Measurements from ENCODE around the gene PTPN14.

Gene PTPN14

DNA sequence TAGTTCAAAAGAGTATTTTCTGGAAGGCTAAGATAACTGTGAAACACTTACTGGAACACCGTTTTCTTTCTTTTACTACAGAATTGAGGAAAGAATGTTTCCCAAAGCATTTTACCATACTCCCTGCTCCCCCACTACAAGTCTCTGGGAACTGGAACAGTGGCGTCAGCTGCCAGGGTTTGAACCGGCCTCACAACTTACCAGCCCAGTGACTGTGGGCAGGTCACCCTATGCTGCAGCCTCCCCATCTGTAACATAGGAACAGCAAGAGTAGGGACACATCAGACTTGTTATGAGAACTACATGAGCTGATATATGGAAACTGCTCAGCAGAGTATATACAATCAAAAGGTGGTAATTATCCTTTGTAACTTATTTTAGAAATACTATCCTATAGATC lies 91.5 kb downstream of the PTPN14 start:
- Histone ChIP-seq H3K79me2 (ENCODE audit: insufficient read depth, low read length) (no peaks in the 10 kb centered on the region), H3K4me2 (ENCODE audit: insufficient read depth, low read length) (no peak overlapping the region), H3K36me3 (ENCODE audit: insufficient read depth, low read length) (no peaks in the 10 kb centered on the region), H2AFZ (ENCODE audit: low read depth, low read length) (no peak overlapping the region), H4K20me1 (ENCODE audit: insufficient read depth, low read length) (no peaks in the 10 kb centered on the region), H3K27me3 (ENCODE audit: insufficient read depth, low read length, poor library complexity) (no peaks in the 10 kb centered on the region), H3K9me3 (ENCODE audit: insufficient read depth, low read length, severe bottlenecking) (no peaks in the 10 kb centered on the region), H3K27ac (ENCODE audit: low read length) (no peak overlapping the region), H3K4me1 (ENCODE audit: insufficient read depth, low read length) (peaks cover 21% of the 10 kb centered on the region), H3K4me3 (ENCODE audit: low read depth in 1 of 2, low read length in 2 of 2) (no peak overlapping the region), H3K9ac (ENCODE audit: low read depth, low read length) (no peak overlapping the region)
- DNase-seq = no peak
- TF ChIP-seq, protein P1, sequence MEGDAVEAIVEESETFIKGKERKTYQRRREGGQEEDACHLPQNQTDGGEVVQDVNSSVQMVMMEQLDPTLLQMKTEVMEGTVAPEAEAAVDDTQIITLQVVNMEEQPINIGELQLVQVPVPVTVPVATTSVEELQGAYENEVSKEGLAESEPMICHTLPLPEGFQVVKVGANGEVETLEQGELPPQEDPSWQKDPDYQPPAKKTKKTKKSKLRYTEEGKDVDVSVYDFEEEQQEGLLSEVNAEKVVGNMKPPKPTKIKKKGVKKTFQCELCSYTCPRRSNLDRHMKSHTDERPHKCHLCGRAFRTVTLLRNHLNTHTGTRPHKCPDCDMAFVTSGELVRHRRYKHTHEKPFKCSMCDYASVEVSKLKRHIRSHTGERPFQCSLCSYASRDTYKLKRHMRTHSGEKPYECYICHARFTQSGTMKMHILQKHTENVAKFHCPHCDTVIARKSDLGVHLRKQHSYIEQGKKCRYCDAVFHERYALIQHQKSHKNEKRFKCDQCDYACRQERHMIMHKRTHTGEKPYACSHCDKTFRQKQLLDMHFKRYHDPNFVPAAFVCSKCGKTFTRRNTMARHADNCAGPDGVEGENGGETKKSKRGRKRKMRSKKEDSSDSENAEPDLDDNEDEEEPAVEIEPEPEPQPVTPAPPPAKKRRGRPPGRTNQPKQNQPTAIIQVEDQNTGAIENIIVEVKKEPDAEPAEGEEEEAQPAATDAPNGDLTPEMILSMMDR (IDR thresholded peaks at IDR 0.05; ENCODE audit: borderline replicate concordance, extremely low read depth, low read length, poor library complexity, severe bottlenecking) = no peak
- TF ChIP-seq EZH2 (IDR thresholded peaks at IDR 0.05; ENCODE audit: borderline replicate concordance, low read depth, low read length, severe bottlenecking) = no peak
- ATAC-seq (ENCODE audit: insufficient read depth, low read depth) = no peak

DNA sequence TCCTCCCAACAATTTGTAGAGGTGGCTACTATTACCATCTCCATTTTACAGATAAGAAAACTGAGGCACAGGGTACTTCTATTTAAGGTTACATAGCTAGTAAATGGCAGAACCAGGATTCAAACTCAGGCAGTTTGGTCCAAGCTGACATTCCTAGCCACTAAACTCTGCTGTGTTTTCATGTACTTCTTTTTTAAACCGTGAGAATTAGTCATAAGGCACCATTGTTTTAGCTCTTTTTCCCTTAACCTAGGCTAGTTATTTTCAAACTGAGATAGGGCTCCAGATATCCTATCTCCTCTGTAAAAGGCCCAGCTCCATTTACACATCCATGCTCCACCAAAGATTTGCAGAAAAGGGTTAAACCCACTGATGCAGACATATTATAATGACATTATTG lies 92.9 kb downstream of the PTPN14 start:
- Histone ChIP-seq H2AFZ (ENCODE audit: low read depth, low read length) (no peak overlapping the region), H3K79me2 (ENCODE audit: insufficient read depth, low read length) (no peaks in the 10 kb centered on the region), H3K27ac (ENCODE audit: low read length) (no peak overlapping the region), H3K9ac (ENCODE audit: low read depth, low read length) (no peak overlapping the region), H3K4me2 (ENCODE audit: insufficient read depth, low read length) (no peak overlapping the region), H3K36me3 (ENCODE audit: insufficient read depth, low read length) (no peaks in the 10 kb centered on the region), H3K27me3 (ENCODE audit: insufficient read depth, low read length, poor library complexity) (no peaks in the 10 kb centered on the region), H4K20me1 (ENCODE audit: insufficient read depth, low read length) (no peaks in the 10 kb centered on the region), H3K4me1 (ENCODE audit: insufficient read depth, low read length) (peaks cover 24% of the 10 kb centered on the region), H3K9me3 (ENCODE audit: insufficient read depth, low read length, severe bottlenecking) (no peaks in the 10 kb centered on the region), H3K4me3 (ENCODE audit: low read depth in 1 of 2, low read length in 2 of 2) (no peak overlapping the region)
- ATAC-seq (ENCODE audit: insufficient read depth, low read depth) (no peak), DNase-seq (no peak)
- TF ChIP-seq, protein P1 (IDR thresholded peaks at IDR 0.05; ENCODE audit: borderline replicate concordance, extremely low read depth, low read length, poor library complexity, severe bottlenecking) = no peak
- TF ChIP-seq EZH2 (IDR thresholded peaks at IDR 0.05; ENCODE audit: borderline replicate concordance, low read depth, low read length, severe bottlenecking) = no peak

DNA sequence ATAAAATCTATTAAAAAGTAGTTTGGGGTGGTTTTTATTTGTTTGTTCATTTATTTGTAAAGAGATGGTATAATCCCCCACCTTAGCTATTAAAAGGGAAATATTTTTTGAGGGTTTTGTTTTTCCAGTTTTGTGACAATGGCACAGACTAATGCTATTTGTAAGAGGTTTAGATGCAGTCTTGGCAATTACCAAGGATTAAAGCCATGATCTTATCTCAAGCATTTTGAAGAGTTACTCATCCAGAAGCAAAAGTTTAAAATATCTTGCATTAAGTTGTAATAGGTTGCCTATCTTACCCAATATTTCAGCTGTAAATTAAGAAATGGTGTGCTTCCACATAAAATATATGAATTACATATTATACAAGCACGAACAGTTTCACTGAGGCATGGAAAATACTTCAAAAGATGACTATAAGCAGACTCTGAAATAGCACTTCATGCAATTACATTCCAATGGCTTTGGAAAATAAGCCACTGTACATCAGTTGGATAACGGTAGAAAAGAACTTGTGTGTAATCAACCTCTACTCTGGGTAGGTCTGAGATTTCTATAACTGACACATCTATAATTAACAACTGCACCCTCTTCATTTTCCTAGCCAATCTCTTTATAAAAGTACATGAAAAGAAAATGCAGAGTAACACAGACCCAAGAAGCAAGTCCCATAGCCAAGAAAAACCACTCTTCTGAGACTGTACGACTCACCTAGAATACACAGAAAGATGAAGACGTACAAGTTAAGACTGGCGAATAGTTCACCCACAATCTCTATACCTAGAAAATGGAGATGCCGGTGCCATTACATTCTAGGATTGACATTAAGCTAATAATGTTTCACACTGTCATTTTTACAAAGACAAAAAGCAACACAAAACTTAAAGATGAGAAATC lies 95.2 kb downstream of the PTPN14 start:
- H3K9ac ChIP-seq (ENCODE audit: low read depth, low read length) = no peak overlapping the region
- no peaks in the 10 kb centered on the region for H3K79me2 ChIP-seq (ENCODE audit: insufficient read depth, low read length)
- TF ChIP-seq EZH2 (IDR thresholded peaks at IDR 0.05; ENCODE audit: borderline replicate concordance, low read depth, low read length, severe bottlenecking) = no peak
- TF ChIP-seq, protein P1 (IDR thresholded peaks at IDR 0.05; ENCODE audit: borderline replicate concordance, extremely low read depth, low read length, poor library complexity, severe bottlenecking) = no peak
- no peaks in the 10 kb centered on the region for H4K20me1 ChIP-seq (ENCODE audit: insufficient read depth, low read length)
- H3K4me2 ChIP-seq (ENCODE audit: insufficient read depth, low read length) = peak overlapping the region; percentile 32; the same call in 1 of the 2 replicates
- H3K27ac ChIP-seq (ENCODE audit: low read length) = peak overlapping the region; percentile 27
- H3K27me3 ChIP-seq (ENCODE audit: insufficient read depth, low read length, poor library complexity) = no peaks in the 10 kb centered on the region
- no peak overlapping the region for H2AFZ ChIP-seq (ENCODE audit: low read depth, low read length)
- ATAC-seq (ENCODE audit: insufficient read depth, low read depth) = no peak
- H3K4me3 ChIP-seq (ENCODE audit: low read depth in 1 of 2, low read length in 2 of 2) = no peak overlapping the region
- DNase-seq = no peak
- H3K4me1 ChIP-seq (ENCODE audit: insufficient read depth, low read length) = peaks cover 24% of the 10 kb centered on the region
- H3K9me3 ChIP-seq (ENCODE audit: insufficient read depth, low read length, severe bottlenecking) = no peaks in the 10 kb centered on the region
- H3K36me3 ChIP-seq (ENCODE audit: insufficient read depth, low read length) = no peaks in the 10 kb centered on the region
